Glomerular visceral epithelial cell (primary cell): ENCODE measurements around the gene CNGA1.

Experiments
- DNase-seq: peaks from one replicate; pipeline ENCODE4 v3.0.0-alpha.2; 2016; ENCODE audit errors: extremely low spot score

Gene CNGA1

GRCh38 chr4:47899639-47900038 is 116.8 kb downstream of the CNGA1 start:
- DNase-seq: no peak

- no peak for DNase-seq
Observed at GRCh38 chr4:47891928-47892327, 124.6 kb downstream of the CNGA1 start.
